SH-SY5Y (cell line): ENCODE data around the gene DSTN.

Source experiments
- GATA2 ChIP-seq: IDR thresholded peaks from 2 replicates; pipeline ENCODE4 v1.6.1; 2011; ENCODE audit warnings: mild to moderate bottlenecking, low read depth, low read length
- GATA3 ChIP-seq: IDR thresholded peaks from 2 replicates; pipeline ENCODE4 v1.6.1; 2011; ENCODE audit warnings: low read depth, mild to moderate bottlenecking, low read length, moderate library complexity

- TF ChIP-seq GATA2 (no peak), GATA3 (no peak)
Measured at GRCh38 chr20:17611540-17612286, 41.8 kb downstream of the DSTN start.
